Measurements from ENCODE around the gene ELANE.
"Not testable (repeated sequence)": the region's sequence is repeated elsewhere in the genome, so short reads cannot be mapped to it uniquely, and the experiment has no call there.

The ELANE gene

DNA sequence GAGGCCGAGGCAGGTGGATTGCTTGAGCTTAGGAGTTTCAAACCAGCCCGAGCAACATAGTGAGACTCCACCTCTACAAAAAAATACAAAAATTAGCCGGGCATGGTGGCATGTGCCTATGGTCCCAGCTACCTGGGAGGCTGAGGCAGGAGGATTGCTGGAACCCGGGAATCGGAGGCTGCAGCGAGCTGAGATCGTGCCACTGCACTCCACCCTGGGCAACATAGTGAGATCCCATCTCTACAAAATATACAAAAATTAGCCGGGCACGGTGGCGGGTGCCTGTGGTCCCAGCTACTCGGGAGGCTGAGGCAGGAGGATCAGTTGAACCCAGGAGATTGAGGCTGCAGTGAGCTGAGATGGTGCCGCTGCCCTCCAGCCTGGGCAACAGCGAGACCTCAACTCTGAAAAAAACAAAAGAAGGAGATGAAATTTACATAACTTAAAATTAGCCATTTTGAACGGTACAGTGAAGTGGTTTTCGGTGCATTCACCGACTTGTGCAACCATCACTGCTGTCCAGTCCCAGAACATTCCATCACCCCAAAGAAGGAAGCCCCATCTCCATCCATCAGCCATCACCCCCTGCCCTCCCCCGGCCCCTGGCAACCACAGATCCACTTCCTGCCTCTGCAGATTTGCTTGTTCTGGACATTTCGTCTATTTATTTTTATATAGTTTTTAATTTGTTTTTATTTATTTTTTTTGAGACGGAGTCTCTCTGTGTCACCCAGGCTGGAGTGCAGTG is 26.0 kb upstream of the ELANE start:
- peaks cover 2% of the 10 kb centered on the region; the same call in 1 of the 2 replicates for H3K4me1 ChIP-seq (ENCODE audit: control insufficient read depth, insufficient read depth, low read length)
- no CpG with 5 or more reads among the region's 19 CpGs for WGBS (ENCODE audit: insufficient coverage, insufficient read length)
- no peak overlapping the region for H3K4me3 ChIP-seq (ENCODE audit: low read length)
- H3K36me3 ChIP-seq (ENCODE audit: control insufficient read depth, insufficient read depth, low read length) = no peaks in the 10 kb centered on the region; the same call in 1 of the 2 replicates
- no peak overlapping the region for H3K27ac ChIP-seq (ENCODE audit: low read length)
- H3K9me3 ChIP-seq (ENCODE audit: control insufficient read depth, insufficient read depth, low read length) = no peaks in the 10 kb centered on the region
- DNase-seq (ENCODE audit: low read depth, low spot score) = no peak
- H3K27me3 ChIP-seq (ENCODE audit: control insufficient read depth, insufficient read depth, low read length) = no peaks in the 10 kb centered on the region

DNA sequence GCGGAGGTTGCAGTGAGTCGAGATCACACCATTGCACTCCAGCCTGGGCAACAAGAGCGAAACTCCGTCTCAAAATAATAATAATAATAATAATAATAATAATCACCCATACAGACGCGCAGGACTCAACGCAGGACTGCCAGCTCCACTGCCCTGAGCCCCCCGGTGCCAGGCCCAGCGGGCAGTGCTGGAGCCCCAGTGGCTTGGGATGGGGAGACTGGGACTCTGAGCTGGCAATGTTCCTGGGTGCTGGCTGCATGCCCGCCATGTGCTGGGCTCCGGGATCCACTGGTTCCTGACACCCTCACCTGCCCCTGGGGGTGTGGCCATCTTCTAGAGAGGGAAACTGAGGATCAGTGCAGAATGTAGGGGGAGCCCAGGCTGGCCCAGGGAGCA is 24.8 kb upstream of the ELANE start:
- DNase-seq (ENCODE audit: low read depth, low spot score) = no peak
- H3K4me3 ChIP-seq (ENCODE audit: low read length) = no peak overlapping the region; the same call in 1 of the 2 replicates
- H3K36me3 ChIP-seq (ENCODE audit: control insufficient read depth, insufficient read depth, low read length) = no peaks in the 10 kb centered on the region; the same call in 1 of the 2 replicates
- peaks cover 2% of the 10 kb centered on the region; the same call in 1 of the 2 replicates for H3K4me1 ChIP-seq (ENCODE audit: control insufficient read depth, insufficient read depth, low read length)
- H3K9me3 ChIP-seq (ENCODE audit: control insufficient read depth, insufficient read depth, low read length) = no peaks in the 10 kb centered on the region
- no CpG with 5 or more reads among the region's 11 CpGs for WGBS (ENCODE audit: insufficient coverage, insufficient read length)
- no peaks in the 10 kb centered on the region for H3K27me3 ChIP-seq (ENCODE audit: control insufficient read depth, insufficient read depth, low read length)
- H3K27ac ChIP-seq (ENCODE audit: low read length) = no peak overlapping the region

DNA sequence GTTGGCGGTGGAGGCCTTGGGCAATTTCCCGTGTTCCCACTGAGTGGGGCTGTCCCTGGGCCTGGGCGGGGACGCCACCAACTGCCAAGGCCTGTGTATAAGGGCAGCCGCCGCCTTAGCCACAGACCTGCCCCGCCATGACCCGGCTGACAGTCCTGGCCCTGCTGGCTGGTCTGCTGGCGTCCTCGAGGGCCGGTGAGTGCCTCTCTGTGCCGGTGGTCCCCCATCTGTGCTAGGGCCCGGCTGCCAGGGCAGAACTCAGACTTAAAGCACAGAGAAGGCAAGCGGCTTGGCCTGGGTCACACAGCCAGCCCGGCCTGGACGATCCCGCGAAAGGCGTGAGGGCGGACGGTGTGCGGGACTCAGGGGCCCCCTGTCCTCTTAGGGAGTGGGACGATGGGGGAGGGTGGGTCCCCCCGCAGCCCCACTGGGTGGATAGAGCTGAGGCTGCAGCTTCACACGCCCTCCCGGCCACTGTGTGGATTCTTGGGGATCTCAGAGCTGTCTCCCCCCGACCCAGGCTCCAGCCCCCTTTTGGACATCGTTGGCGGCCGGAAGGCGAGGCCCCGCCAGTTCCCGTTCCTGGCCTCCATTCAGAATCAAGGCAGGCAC is 24.3 kb upstream of the ELANE start, which contains the start of gene AZU1:
AZU1 (plus strand) TSS at position 128 of the 612 bp plus-strand sequence; CDS start at position 138, 10 bp downstream.
- no peak within 1 kb of the TSS for H3K27ac ChIP-seq (ENCODE audit: low read length)
- no CpG with 5 or more reads among the region's 33 CpGs for WGBS (ENCODE audit: insufficient coverage, insufficient read length)
- H3K27me3 ChIP-seq (ENCODE audit: control insufficient read depth, insufficient read depth, low read length) = no peaks in the 10 kb centered on the region
- no peak within 1 kb of the TSS; the same call in 1 of the 2 replicates for H3K4me3 ChIP-seq (ENCODE audit: low read length)
- no peak for DNase-seq (ENCODE audit: low read depth, low spot score)
- H3K4me1 ChIP-seq (ENCODE audit: control insufficient read depth, insufficient read depth, low read length) = peaks cover 2% of the 10 kb centered on the region; the same call in 1 of the 2 replicates
- H3K9me3 ChIP-seq (ENCODE audit: control insufficient read depth, insufficient read depth, low read length) = no peaks in the 10 kb centered on the region
- H3K36me3 ChIP-seq (ENCODE audit: control insufficient read depth, insufficient read depth, low read length) = no peaks in the 10 kb centered on the region; the same call in 1 of the 2 replicates

DNA sequence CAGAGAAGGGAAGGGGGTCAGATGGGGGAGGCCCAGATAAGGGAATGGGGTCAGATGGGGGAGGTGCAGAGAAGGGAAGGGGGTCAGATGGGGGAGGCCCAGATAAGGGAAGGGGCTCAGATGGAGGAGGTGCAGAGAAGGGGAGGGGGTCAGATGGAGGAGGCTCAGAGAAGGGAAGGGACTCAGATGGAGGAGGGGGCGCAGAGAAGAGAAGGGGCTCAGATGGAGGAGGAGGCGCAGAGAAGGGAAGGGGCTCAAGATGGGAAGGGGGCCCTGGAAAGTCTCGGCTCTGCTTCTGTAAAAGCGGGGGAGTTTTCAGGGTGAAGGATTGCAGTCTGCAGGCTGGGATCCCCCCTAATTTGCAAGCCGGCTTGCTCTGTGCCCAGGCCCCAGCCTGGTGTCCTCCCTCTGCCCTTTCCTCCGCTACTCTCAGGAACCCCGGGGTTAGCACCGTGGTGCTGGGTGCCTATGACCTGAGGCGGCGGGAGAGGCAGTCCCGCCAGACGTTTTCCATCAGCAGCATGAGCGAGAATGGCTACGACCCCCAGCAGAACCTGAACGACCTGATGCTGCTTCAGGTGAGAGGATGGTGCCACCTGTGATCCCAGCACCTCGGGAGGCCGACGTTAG is 22.9 kb upstream of the ELANE start:
- no peak overlapping the region for H3K27ac ChIP-seq (ENCODE audit: low read length)
- no CpG with 5 or more reads among the region's 18 CpGs for WGBS (ENCODE audit: insufficient coverage, insufficient read length)
- H3K4me3 ChIP-seq (ENCODE audit: low read length) = no peak overlapping the region
- H3K4me1 ChIP-seq (ENCODE audit: control insufficient read depth, insufficient read depth, low read length) = no peaks in the 10 kb centered on the region; the same call in 1 of the 2 replicates
- H3K9me3 ChIP-seq (ENCODE audit: control insufficient read depth, insufficient read depth, low read length) = no peaks in the 10 kb centered on the region
- no peaks in the 10 kb centered on the region for H3K27me3 ChIP-seq (ENCODE audit: control insufficient read depth, insufficient read depth, low read length)
- H3K36me3 ChIP-seq (ENCODE audit: control insufficient read depth, insufficient read depth, low read length) = no peaks in the 10 kb centered on the region; the same call in 1 of the 2 replicates
- DNase-seq (ENCODE audit: low read depth, low spot score) = no peak

DNA sequence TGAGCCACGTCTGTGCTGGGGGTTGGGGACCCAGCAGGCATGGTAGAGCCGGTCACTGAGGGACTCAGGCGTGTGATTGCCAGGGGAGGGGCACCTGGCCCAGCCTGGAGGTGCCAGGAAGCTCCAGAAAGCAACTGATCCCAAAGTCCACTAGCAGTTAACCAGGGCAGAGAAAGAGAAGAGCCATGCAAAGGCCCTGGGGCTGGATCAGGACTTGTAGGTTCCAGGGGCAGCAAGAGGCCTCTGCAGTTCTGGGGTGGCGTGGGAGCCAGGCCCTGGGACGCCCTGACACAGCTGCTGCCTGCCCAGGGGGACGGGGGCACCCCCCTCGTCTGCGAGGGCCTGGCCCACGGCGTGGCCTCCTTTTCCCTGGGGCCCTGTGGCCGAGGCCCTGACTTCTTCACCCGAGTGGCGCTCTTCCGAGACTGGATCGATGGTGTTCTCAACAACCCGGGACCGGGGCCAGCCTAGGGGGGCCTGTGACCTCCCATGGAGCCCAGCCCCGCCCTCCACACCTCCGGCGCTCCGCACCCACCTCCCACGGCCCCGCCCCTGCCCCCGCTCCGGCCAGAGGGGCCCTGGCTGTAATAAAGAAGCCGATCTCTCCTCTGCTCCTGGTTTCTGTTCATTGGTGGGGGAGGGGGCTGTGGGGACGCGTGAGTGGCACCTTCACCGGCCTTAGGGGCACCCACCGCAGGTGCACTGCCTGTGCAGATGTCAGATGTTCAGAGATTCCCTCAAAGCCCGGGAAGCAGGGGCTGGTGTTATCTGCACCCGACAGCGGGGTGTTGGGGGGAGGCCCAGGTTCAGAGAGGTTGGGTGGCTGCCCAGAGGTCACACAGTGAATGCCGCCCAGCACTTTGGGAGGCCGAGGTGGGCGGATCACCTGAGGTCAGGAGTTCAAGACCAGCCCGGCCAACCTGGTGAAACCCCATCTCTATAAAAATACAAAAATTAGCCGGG is 20.4 kb upstream of the ELANE start:
- no peak for DNase-seq (ENCODE audit: low read depth, low spot score)
- WGBS (ENCODE audit: insufficient coverage, insufficient read length) = no CpG with 5 or more reads among the region's 38 CpGs

DNA sequence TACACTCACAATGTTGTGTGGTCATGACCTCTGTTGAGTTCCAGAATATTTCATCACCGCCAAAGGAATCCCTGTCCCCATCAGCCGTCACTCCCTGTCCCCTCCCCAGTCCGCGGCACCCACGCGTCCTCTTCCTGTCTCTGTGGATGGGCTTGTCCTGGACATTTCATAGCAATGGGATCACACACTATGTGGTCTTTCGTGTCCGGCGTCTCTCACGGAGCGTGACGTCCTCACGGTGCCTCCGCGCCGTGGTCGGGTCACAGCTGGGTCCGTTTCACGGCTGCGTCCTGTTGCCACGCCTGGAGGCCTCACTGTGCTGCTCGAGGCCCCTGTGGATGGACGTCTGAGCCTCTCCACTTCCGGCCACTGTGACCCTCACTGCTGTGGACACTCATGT is 17.9 kb upstream of the ELANE start:
- WGBS (ENCODE audit: insufficient coverage, insufficient read length) = no CpG with 5 or more reads among the region's 24 CpGs
- DNase-seq (ENCODE audit: low read depth, low spot score) = no peak

More for the DNA sequence above, 20.4 kb upstream of the ELANE start:
- Histone ChIP-seq H3K36me3 (ENCODE audit: control insufficient read depth, insufficient read depth, low read length) (no peaks in the 10 kb centered on the region; the same call in 1 of the 2 replicates), H3K9me3 (ENCODE audit: control insufficient read depth, insufficient read depth, low read length) (no peaks in the 10 kb centered on the region), H3K4me3 (ENCODE audit: low read length) (no peak overlapping the region), H3K4me1 (ENCODE audit: control insufficient read depth, insufficient read depth, low read length) (no peaks in the 10 kb centered on the region; the same call in 1 of the 2 replicates), H3K27me3 (ENCODE audit: control insufficient read depth, insufficient read depth, low read length) (no peaks in the 10 kb centered on the region), H3K27ac (ENCODE audit: low read length) (no peak overlapping the region)

DNA sequence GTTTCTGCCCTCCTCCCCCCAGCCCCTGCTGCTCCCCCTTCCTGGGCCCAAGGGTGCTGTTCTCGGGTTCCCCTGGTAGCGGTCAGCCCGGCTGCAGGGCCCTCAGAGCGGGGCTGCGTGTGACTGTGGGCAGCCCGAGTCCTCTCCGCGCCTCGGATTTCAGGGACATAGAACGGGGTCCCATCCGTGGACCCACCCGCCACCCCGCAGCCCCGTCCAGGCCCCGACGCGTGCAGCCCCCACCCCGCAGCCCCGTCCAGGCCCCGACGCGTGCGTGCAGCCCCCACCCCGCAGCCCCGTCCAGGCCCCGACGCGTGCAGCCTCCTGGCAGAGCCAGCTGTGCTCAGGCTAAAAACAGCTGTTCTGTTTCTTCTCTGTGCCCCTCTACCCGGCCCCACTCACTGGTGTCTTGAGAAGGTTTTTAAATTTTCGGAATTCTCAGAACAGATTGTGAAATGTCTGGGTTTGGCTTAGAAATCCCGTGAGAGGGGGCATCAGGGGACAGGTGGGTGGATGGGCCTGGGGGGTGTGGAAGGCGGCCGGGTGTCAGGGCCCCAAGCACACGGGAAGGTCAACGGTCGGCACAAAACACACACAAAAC is 16.8 kb upstream of the ELANE start:
- no CpG with 5 or more reads among the region's 36 CpGs for WGBS (ENCODE audit: insufficient coverage, insufficient read length)
- Histone ChIP-seq H3K4me3 (ENCODE audit: low read length) (no peak overlapping the region), H3K27me3 (ENCODE audit: control insufficient read depth, insufficient read depth, low read length) (no peaks in the 10 kb centered on the region), H3K36me3 (ENCODE audit: control insufficient read depth, insufficient read depth, low read length) (no peaks in the 10 kb centered on the region; the same call in 1 of the 2 replicates), H3K27ac (ENCODE audit: low read length) (no peak overlapping the region), H3K4me1 (ENCODE audit: control insufficient read depth, insufficient read depth, low read length) (no peaks in the 10 kb centered on the region; the same call in 1 of the 2 replicates), H3K9me3 (ENCODE audit: control insufficient read depth, insufficient read depth, low read length) (no peaks in the 10 kb centered on the region)
- no peak for DNase-seq (ENCODE audit: low read depth, low spot score)

More for the DNA sequence above, 17.9 kb upstream of the ELANE start:
- Histone ChIP-seq H3K27ac (ENCODE audit: low read length) (no peak overlapping the region), H3K27me3 (ENCODE audit: control insufficient read depth, insufficient read depth, low read length) (no peaks in the 10 kb centered on the region), H3K36me3 (ENCODE audit: control insufficient read depth, insufficient read depth, low read length) (no peaks in the 10 kb centered on the region; the same call in 1 of the 2 replicates), H3K9me3 (ENCODE audit: control insufficient read depth, insufficient read depth, low read length) (no peaks in the 10 kb centered on the region), H3K4me1 (ENCODE audit: control insufficient read depth, insufficient read depth, low read length) (no peaks in the 10 kb centered on the region; the same call in 1 of the 2 replicates), H3K4me3 (ENCODE audit: low read length) (no peak overlapping the region)

DNA sequence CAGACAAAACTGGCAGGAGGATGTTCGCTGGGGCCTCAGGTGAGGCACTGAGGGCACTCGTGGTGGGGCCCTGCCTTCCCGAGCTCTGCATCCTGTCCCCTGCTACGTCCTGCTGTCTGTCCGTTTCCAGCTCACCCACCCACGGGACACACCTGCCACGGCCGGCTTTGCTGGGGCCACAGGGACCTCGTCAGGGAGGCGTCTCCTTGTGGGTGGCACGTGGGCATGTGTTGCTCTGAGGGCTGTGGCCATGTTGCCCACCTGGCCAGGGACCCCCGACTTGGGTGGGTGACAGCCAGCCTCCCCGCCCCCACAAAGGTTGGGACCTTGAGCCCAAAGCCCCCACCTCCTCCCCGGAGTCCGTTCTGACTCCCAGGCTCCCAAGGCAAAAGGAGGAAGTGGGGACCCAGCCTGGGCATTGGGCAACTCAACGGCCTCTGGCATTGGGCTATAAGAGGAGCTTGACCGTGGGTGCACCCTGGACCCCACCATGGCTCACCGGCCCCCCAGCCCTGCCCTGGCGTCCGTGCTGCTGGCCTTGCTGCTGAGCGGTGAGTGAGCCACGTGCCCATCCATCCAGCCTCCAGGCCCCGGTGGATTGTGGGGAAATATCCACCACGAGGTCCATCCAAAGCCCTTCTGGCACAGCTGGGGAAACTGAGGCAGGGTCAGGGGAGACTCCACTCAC is 11.4 kb upstream of the ELANE start, which contains the start of gene PRTN3:
PRTN3 (plus strand) TSS at position 481 of the 688 bp plus-strand sequence; CDS start at position 491, 10 bp downstream.
- WGBS (ENCODE audit: insufficient coverage, insufficient read length) = no CpG with 5 or more reads among the region's 24 CpGs
- no peak for DNase-seq (ENCODE audit: low read depth, low spot score)

DNA sequence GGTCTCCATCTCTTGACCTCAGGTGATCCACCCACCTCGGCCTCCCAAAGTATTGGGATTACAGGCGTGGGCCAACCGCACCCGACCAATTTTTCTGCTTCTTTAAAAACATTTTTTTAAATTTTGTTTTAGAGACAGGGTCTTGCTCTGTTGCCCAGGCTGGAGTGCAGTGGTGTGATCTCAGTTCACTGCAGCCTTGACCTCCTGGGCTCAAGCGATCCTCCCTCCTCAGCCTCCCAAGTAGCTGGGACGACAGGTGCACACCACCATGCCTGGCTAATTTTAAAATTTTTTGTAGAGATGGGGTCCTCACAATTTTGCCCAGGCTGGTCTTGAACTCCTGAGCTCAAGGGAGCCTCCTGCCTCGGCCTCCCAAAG is 9.3 kb upstream of the ELANE start:
- no CpG with 5 or more reads among the region's 7 CpGs for WGBS (ENCODE audit: insufficient coverage, insufficient read length)
- not testable (repeated sequence) for H3K36me3 ChIP-seq (ENCODE audit: control insufficient read depth, insufficient read depth, low read length); DNase-seq (ENCODE audit: low read depth, low spot score); H3K4me3 ChIP-seq (ENCODE audit: low read length); H3K4me1 ChIP-seq (ENCODE audit: control insufficient read depth, insufficient read depth, low read length); H3K27me3 ChIP-seq (ENCODE audit: control insufficient read depth, insufficient read depth, low read length); H3K27ac ChIP-seq (ENCODE audit: low read length); H3K9me3 ChIP-seq (ENCODE audit: control insufficient read depth, insufficient read depth, low read length)

More for the DNA sequence above, 11.4 kb upstream of the ELANE start, which contains the start of gene PRTN3:
- Histone ChIP-seq H3K27me3 (ENCODE audit: control insufficient read depth, insufficient read depth, low read length) (peaks cover 4% of the 10 kb centered on the region; the same call in 1 of the 2 replicates), H3K9me3 (ENCODE audit: control insufficient read depth, insufficient read depth, low read length) (no peaks in the 10 kb centered on the region), H3K4me3 (ENCODE audit: low read length) (no peak within 1 kb of the TSS), H3K36me3 (ENCODE audit: control insufficient read depth, insufficient read depth, low read length) (no peaks in the 10 kb centered on the region), H3K27ac (ENCODE audit: low read length) (no peak within 1 kb of the TSS), H3K4me1 (ENCODE audit: control insufficient read depth, insufficient read depth, low read length) (peaks cover 1% of the 10 kb centered on the region; the same call in 1 of the 2 replicates)

All from iPS DF 6.9 (cell line).